C4-2B (cell line): ENCODE results near the gene FLYWCH1.

Experiments used
- CTCF ChIP-seq: fragments of 450-650 bp; conservative IDR thresholded peaks from 2 replicates; pipeline ENCODE4 v1.5.1; 2017; ENCODE audit warnings: mild to moderate bottlenecking
- ZFX ChIP-seq: fragments of 450-650 bp; IDR thresholded peaks from 2 replicates; pipeline ENCODE4 v1.6.1; 2017

GRCh38 chr16:2991566-2992261 lies 80.0 kb downstream of the FLYWCH1 start:
- TF ChIP-seq CTCF (no peak), ZFX (no peak)
